ENCODE measurements around the gene PITPNC1. TPM values are rescaled to one million over a fixed set of nuclear protein-coding genes. Genes with fewer than 3 reads are reported as not detected.

The PITPNC1 gene
- total RNA-seq, 4 donors from 2014 or later, result 7.6 to 30.1 (median 15.1) TPM

DNA sequence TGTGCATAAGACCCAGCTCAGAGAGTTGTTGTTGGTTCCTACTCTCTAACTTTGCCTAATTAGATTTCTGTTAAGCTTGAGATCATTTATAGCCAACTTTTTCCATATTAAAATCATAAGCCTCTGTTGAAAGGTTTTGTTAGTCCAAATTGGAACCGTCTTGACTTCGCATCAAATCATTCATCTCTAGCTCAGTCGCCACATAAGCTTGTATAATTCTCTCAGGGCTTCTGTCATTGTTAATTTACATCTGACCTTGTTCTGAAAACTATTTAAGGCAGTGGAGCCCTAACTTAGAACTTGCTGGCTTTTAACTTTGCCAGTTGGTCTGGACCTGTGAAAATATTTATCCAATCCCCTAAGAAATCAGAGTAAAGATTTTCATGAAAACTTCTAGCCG lies 107.2 kb downstream of the PITPNC1 start:
- H3K36me3 ChIP-seq, result no peaks in the 10 kb centered on the region
- peak overlapping the region in 2 of 4 donors; percentile 32 to 54 for H3K27ac ChIP-seq
- no peak overlapping the region for H3K4me3 ChIP-seq
- no peaks in the 10 kb centered on the region for H3K9me3 ChIP-seq
- no peaks in the 10 kb centered on the region for H3K27me3 ChIP-seq
- WGBS, 2 donors (ENCODE audit: low coverage in 1 of 2), result 66 to 80% methylated on average over 4 of the region's 4 CpGs
- TF ChIP-seq EP300 (IDR thresholded peaks at IDR 0.05), result no peak
- no peak for TF ChIP-seq POLR2A (IDR thresholded peaks at IDR 0.05)
- TF ChIP-seq POLR2AphosphoS5 (IDR thresholded peaks at IDR 0.05), result no peak
- TF ChIP-seq, protein P1, sequence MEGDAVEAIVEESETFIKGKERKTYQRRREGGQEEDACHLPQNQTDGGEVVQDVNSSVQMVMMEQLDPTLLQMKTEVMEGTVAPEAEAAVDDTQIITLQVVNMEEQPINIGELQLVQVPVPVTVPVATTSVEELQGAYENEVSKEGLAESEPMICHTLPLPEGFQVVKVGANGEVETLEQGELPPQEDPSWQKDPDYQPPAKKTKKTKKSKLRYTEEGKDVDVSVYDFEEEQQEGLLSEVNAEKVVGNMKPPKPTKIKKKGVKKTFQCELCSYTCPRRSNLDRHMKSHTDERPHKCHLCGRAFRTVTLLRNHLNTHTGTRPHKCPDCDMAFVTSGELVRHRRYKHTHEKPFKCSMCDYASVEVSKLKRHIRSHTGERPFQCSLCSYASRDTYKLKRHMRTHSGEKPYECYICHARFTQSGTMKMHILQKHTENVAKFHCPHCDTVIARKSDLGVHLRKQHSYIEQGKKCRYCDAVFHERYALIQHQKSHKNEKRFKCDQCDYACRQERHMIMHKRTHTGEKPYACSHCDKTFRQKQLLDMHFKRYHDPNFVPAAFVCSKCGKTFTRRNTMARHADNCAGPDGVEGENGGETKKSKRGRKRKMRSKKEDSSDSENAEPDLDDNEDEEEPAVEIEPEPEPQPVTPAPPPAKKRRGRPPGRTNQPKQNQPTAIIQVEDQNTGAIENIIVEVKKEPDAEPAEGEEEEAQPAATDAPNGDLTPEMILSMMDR (IDR thresholded peaks at IDR 0.05), result no peak
- no peak for ATAC-seq
- H3K4me1 ChIP-seq, result peaks cover 3 to 58% (median 10%) of the 10 kb centered on the region in 3 donors

DNA sequence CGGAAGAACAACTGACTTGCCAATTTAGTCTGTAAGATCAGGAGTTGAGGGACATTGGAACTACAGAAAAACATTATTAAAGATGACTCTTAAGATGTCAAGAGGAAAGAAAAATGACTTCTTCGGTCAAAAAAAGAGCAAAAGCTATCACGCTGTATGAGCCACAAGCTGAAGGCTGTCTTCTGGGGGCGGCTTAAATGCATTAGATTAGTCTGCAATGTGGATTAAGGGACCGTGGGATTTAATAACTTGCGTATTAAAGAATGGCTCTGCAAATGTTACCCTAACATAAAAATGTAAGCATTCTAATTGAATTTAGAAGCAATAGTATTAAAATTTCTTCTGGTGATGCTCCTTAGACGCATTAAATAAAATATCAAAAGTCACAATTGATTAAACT lies 108.6 kb downstream of the PITPNC1 start:
- WGBS, 2 donors (ENCODE audit: low coverage in 1 of 2), result 86 to 91% methylated on average over 7 of the region's 7 CpGs
- TF ChIP-seq EP300 (IDR thresholded peaks at IDR 0.05), result no peak
- TF ChIP-seq, protein P1 (IDR thresholded peaks at IDR 0.05), result no peak
- no peak for TF ChIP-seq POLR2A (IDR thresholded peaks at IDR 0.05)
- no peak for TF ChIP-seq POLR2AphosphoS5 (IDR thresholded peaks at IDR 0.05)
- Histone ChIP-seq H3K9me3 (no peaks in the 10 kb centered on the region), H3K4me1 (peaks cover 7 to 62% (median 16%) of the 10 kb centered on the region in 3 donors), H3K27me3 (no peaks in the 10 kb centered on the region), H3K4me3 (no peak overlapping the region), H3K36me3 (no peaks in the 10 kb centered on the region), H3K27ac (peak overlapping the region in 1 of 4 donors; percentile 6)
- ATAC-seq, result no peak

DNA sequence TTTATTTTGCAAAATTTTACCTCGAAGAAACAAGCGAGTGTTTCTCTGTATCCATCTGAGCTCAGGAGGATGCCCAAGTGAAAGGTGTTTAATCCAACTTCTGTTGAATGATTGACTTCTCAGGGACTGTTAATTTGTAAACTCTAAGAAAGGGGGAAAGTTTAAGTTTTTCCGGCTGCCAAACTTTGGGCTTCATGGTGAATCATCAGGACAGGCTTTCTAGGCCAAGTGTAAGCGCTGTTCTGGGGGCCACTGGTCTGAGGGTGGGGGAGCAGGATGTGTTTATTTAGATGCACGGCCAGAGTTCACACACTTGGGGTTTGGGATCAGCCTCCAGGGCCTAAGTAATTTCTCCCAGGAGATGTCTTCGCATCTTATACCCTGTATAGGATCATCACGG lies 110.4 kb downstream of the PITPNC1 start:
- no peak for ATAC-seq
- TF ChIP-seq, protein P1 (IDR thresholded peaks at IDR 0.05), result no peak
- TF ChIP-seq EP300 (IDR thresholded peaks at IDR 0.05), result no peak
- TF ChIP-seq POLR2A (IDR thresholded peaks at IDR 0.05), result no peak
- TF ChIP-seq POLR2AphosphoS5 (IDR thresholded peaks at IDR 0.05), result no peak
- WGBS, 2 donors (ENCODE audit: low coverage in 1 of 2), result 57 to 60% methylated on average over 1 to 6 of the region's 7 CpGs
- Histone ChIP-seq H3K9me3 (no peaks in the 10 kb centered on the region), H3K4me3 (no peak overlapping the region), H3K27me3 (no peaks in the 10 kb centered on the region), H3K36me3 (no peaks in the 10 kb centered on the region), H3K27ac (peak overlapping the region; percentile 68 to 84 (median 80)), H3K4me1 (peaks cover 7 to 63% (median 23%) of the 10 kb centered on the region in 3 donors)

DNA sequence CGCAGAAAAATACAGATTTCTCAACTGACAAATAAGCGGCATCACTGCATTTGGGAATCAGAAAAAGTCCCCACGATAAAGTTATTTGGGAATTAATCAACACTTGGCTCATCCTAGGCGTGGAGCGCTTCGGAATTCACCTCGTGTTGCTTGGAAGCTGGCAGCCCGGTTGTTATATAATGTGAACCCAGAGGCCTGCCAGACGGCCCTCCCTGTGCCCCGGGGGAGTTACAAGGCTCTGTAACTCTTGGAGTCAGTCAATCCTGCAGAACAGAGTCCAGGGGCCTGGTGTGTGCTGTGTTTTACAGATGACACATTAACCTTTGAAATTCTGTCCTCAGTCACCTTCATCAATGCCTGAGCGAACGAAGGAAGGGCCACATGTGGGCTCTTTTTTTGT lies 111.1 kb downstream of the PITPNC1 start:
- no peak overlapping the region for H3K4me3 ChIP-seq
- 31 to 57% methylated on average over 5 to 7 of the region's 12 CpGs for WGBS, 2 donors (ENCODE audit: low coverage in 1 of 2)
- no peaks in the 10 kb centered on the region for H3K27me3 ChIP-seq
- H3K36me3 ChIP-seq, result no peaks in the 10 kb centered on the region
- H3K9me3 ChIP-seq, result no peaks in the 10 kb centered on the region
- H3K27ac ChIP-seq, result peak overlapping the region; percentile 68 to 84 (median 80)
- TF ChIP-seq, protein P1 (IDR thresholded peaks at IDR 0.05), result no peak
- TF ChIP-seq POLR2AphosphoS5 (IDR thresholded peaks at IDR 0.05), result peak; percentile 23
- no peak for TF ChIP-seq POLR2A (IDR thresholded peaks at IDR 0.05)
- TF ChIP-seq EP300 (IDR thresholded peaks at IDR 0.05), result no peak
- peaks cover 7 to 64% (median 23%) of the 10 kb centered on the region in 3 donors for H3K4me1 ChIP-seq
- ATAC-seq, result peak; percentile 49

DNA sequence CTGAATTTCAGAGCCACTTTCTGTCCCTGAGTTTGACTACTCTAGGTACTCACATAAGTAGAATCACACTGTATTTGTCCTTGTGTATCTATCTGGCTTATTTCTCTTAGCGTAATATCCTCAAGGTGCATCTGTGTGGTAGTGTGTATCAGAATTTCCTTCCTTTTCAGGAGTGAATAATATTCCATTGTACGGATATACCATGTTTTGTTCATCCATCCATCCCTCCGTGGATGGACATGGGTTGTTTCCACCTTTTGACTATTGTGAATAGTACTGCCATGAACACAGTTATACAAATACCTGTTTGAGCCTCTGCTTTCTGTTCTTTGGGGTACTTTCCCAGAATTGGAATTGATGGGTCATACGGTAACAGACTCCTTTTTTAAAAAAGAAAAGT lies 111.7 kb downstream of the PITPNC1 start:
- TF ChIP-seq POLR2AphosphoS5 (IDR thresholded peaks at IDR 0.05), result no peak
- TF ChIP-seq EP300 (IDR thresholded peaks at IDR 0.05), result no peak
- TF ChIP-seq POLR2A (IDR thresholded peaks at IDR 0.05), result no peak
- TF ChIP-seq, protein P1 (IDR thresholded peaks at IDR 0.05), result no peak
- H3K9me3 ChIP-seq, result no peaks in the 10 kb centered on the region
- no peaks in the 10 kb centered on the region for H3K27me3 ChIP-seq
- no peak for ATAC-seq
- H3K4me1 ChIP-seq, result peaks cover 7 to 67% (median 23%) of the 10 kb centered on the region in 3 donors
- peak overlapping the region; percentile 44 to 84 (median 80) for H3K27ac ChIP-seq
- 95 to 96% methylated on average over 4 of the region's 4 CpGs for WGBS, 2 donors (ENCODE audit: low coverage in 1 of 2)
- no peak overlapping the region for H3K4me3 ChIP-seq
- no peaks in the 10 kb centered on the region for H3K36me3 ChIP-seq

All from gastroesophageal sphincter (tissue), 4 donors.